ENCODE measurements around the gene SAMD11. TPM values are rescaled to one million over a fixed set of nuclear protein-coding genes. Genes with fewer than 3 reads are reported as not detected.

The SAMD11 gene
- total RNA-seq, 1 donor from 2014 or later, result 19.5 TPM

DNA sequence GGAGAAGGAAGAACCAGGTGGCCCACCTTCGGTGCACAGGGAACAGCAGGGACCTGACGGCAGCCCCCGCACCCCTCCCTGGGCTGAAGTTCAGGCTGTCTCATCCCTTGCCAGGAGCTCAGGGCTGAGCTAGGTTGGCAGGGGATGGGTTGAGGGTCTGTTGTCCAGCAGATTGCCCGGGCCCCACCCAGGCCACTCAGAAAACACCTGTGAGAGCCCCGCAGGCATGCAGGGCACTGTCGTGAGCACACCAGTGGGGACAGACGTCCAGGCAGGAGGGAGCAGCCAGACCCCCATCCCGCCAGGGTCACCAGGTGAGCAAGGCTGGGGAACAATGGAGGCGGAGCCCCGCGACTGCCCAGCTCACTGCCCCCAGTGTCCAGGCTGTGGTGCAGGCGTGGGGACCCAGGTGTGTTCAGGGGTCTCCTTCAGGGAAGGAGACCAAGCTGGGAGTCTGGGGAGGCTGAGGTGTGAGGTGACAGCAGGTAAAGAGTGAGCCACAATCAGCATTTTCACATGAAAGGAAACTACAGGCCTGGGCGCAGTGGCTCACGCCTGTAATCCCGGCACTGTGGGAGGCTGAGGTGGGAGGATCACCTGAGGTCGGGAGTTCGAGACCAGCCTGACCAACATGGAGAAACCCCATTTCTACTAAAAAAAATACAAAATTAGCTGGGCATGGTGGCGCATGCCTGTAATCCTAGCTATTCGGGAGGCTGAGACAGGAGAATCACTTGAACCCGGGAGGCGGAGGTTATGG lies 9.4 kb upstream of the SAMD11 start:
- Mint-ChIP-seq H3K27ac (ENCODE audit: unreplicated experiment) (no peak overlapping the region), H3K27me3 (ENCODE audit: unreplicated experiment) (peaks cover 30% of the 10 kb centered on the region), H3K9me3 (ENCODE audit: unreplicated experiment) (no peaks in the 10 kb centered on the region), H3K4me3 (ENCODE audit: unreplicated experiment) (no peak overlapping the region), H3K4me1 (ENCODE audit: unreplicated experiment) (no peaks in the 10 kb centered on the region), H3K36me3 (ENCODE audit: unreplicated experiment) (no peaks in the 10 kb centered on the region)
- DNase-seq (ENCODE audit: extremely low spot score, unreplicated experiment), result no peak
- TF ChIP-seq CTCF (IDR thresholded peaks at IDR 0.05), result no peak

DNA sequence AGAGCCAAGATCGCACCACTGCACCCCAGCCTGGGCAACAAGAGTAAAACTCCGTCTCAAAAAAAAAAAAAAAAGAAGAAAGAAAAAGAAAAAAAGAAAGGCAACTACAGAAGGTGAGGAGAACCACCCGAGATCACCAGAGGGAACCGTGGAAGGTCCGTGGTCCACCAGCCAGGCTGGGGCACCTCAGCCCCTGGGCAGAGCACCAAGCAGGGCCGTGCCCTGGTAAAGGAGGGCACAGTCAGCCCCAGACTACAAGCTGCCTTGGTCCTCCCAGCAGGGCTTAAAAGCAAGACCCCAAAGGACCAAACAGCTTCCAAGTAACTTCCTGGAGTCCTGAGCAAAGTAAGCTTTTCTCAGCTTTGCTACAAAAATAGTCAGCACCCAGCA lies 8.8 kb upstream of the SAMD11 start:
- Mint-ChIP-seq H3K4me3 (ENCODE audit: unreplicated experiment) (no peak overlapping the region), H3K27me3 (ENCODE audit: unreplicated experiment) (peaks cover 30% of the 10 kb centered on the region), H3K36me3 (ENCODE audit: unreplicated experiment) (no peaks in the 10 kb centered on the region), H3K27ac (ENCODE audit: unreplicated experiment) (no peak overlapping the region), H3K4me1 (ENCODE audit: unreplicated experiment) (no peaks in the 10 kb centered on the region), H3K9me3 (ENCODE audit: unreplicated experiment) (no peaks in the 10 kb centered on the region)
- DNase-seq (ENCODE audit: extremely low spot score, unreplicated experiment), result no peak
- TF ChIP-seq CTCF (IDR thresholded peaks at IDR 0.05), result no peak

DNA sequence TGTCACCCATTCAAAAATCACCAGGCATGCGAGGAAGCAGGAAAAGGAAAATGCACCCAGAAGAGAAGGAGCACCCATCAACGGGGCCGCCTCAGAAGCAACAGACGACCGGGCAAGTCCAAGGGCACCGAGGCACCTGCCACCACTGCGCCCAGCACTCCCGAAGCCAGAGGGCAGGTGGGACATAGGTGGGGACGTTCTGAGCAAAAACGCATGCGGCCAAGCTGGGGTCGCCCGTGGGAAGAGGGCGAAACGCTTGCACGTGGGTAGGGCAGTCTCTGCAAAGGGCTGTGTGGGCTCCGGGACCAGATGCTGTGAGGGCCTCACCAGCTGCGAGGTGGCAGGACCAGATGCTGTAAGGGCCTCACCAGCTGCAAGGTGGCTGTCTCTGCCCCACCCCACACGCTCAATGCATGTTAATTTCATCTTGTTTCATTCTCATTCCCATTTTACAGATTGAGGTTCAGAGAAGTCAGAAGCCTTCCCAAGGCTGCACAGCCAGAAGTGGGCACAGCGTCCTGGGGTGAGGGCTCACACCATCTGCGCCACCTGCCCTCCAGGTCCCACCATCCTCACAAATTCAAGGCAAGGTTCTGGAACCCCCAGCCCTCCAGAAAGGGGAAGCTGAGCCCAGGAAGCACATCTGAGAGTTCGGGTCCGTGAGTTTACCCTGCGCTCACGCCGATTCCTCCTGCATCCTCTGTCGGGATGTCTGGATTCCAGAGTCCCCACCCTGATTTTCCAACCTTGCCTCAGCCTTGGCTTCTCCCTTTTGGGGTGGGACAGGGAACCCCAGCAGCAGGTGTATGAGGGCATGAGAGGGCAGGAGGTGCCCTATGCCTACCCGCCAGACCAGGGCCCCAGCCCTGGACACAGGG lies 8.2 kb upstream of the SAMD11 start:
- Mint-ChIP-seq H3K27me3 (ENCODE audit: unreplicated experiment) (peaks cover 30% of the 10 kb centered on the region), H3K27ac (ENCODE audit: unreplicated experiment) (no peak overlapping the region), H3K36me3 (ENCODE audit: unreplicated experiment) (no peaks in the 10 kb centered on the region), H3K9me3 (ENCODE audit: unreplicated experiment) (no peaks in the 10 kb centered on the region), H3K4me3 (ENCODE audit: unreplicated experiment) (no peak overlapping the region), H3K4me1 (ENCODE audit: unreplicated experiment) (peaks cover 3% of the 10 kb centered on the region)
- no peak for TF ChIP-seq CTCF (IDR thresholded peaks at IDR 0.05)
- no peak for DNase-seq (ENCODE audit: extremely low spot score, unreplicated experiment)

DNA sequence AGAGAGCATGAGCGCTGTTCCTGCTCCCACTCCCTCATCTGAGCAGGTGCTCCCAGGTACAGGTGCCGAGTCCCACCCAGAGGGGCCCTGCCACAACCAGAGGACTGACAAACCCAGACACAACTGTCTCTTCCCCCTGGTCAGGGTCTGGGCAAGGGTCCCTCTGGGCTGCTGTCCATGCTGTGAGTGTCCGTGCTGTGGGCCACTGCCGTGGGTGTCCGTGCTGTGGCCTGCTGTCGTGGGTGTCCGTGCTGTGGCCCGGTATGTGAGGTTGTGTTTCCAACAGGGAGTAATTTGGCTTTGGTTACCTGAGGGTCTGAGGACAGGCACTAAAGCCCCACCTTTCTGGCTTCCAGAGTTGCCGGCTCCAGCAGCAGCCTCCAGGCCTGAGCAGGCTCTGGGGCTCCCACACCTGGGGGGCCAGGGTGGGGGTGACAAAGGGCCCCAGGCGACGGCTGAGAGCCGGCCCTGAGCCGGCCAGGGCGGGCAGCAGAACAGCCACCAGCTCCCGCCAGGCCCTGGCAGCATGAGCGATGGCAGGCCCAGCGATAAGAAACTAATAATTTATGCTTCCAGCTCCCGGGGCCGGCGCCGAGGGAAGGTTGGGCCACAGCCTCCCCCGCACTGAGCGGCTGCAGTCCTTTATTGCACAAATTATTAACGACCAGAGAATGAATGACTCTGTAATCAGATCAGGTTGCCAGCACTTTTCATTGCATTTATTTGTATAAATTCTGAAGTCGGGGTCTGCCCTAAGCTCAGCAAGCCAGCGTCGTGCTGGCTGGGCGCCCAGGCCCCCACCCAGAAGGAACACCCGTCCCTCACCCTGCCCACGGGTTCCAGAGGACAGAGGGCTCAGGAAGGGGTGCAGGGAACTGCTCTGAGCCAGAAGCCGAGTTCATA lies 7.3 kb upstream of the SAMD11 start:
- Mint-ChIP-seq H3K27me3 (ENCODE audit: unreplicated experiment) (peaks cover 30% of the 10 kb centered on the region), H3K4me1 (ENCODE audit: unreplicated experiment) (peaks cover 11% of the 10 kb centered on the region), H3K9me3 (ENCODE audit: unreplicated experiment) (no peaks in the 10 kb centered on the region), H3K27ac (ENCODE audit: unreplicated experiment) (no peak overlapping the region), H3K36me3 (ENCODE audit: unreplicated experiment) (no peaks in the 10 kb centered on the region), H3K4me3 (ENCODE audit: unreplicated experiment) (no peak overlapping the region)
- DNase-seq (ENCODE audit: extremely low spot score, unreplicated experiment), result no peak
- no peak for TF ChIP-seq CTCF (IDR thresholded peaks at IDR 0.05)

Data from osteocyte (in vitro differentiated cells).